ENCODE results near the gene RFNG. TPM values are rescaled to one million over a fixed set of nuclear protein-coding genes. Genes with fewer than 3 reads are reported as not detected.
"Not testable (repeated sequence)": the region's sequence is repeated elsewhere in the genome, so short reads cannot be mapped to it uniquely, and the experiment has no call there.

Gene RFNG
- total RNA-seq, 1 donor from 2014 or later: 13.6 TPM

- peak overlapping the region; percentile 33 for H3K4me3 Mint-ChIP-seq
- no peaks in the 10 kb centered on the region for H3K79me2 ChIP-seq (ENCODE audit: low read depth)
- no peak overlapping the region for H3K4me3 ChIP-seq
- H3K4me2 ChIP-seq: no peak overlapping the region
- H3K27ac Mint-ChIP-seq: peak overlapping the region; percentile 21
- peaks cover 8% of the 10 kb centered on the region for H3F3A ChIP-seq (ENCODE audit: low read depth)
- H3K27me3 ChIP-seq: no peaks in the 10 kb centered on the region
- peaks cover 9% of the 10 kb centered on the region for H3K9me3 Mint-ChIP-seq
- H3K36me3 ChIP-seq: no peaks in the 10 kb centered on the region
- no peaks in the 10 kb centered on the region for H3K9me3 ChIP-seq (ENCODE audit: low read depth)
- H3K9ac ChIP-seq: no peak overlapping the region
- peaks cover 5% of the 10 kb centered on the region for H3K36me3 Mint-ChIP-seq
- H3K27me3 Mint-ChIP-seq (ENCODE audit: insufficient read depth, low read depth): peaks cover 12% of the 10 kb centered on the region
- no peaks in the 10 kb centered on the region for H3K4me1 ChIP-seq
- H4K20me1 ChIP-seq (ENCODE audit: low read depth): no peaks in the 10 kb centered on the region
- H3K4me1 Mint-ChIP-seq: peaks cover 27% of the 10 kb centered on the region
- no peak overlapping the region for H3K27ac ChIP-seq
- DNase-seq (ENCODE audit: low spot score): no peak
- TF ChIP-seq EZH2 (IDR thresholded peaks at IDR 0.05) (no peak), CTCF (IDR thresholded peaks at IDR 0.05) (no peak), EZH2phosphoT487 (IDR thresholded peaks at IDR 0.05) (no peak)
- H2AFZ ChIP-seq (replicated peaks): no peak overlapping the region
Observed at GRCh38 chr17:82042649-82043048, 9.0 kb downstream of the RFNG start.

GRCh38 chr17:82041144-82041814 lies 10.3 kb downstream of the RFNG start:
- no peaks in the 10 kb centered on the region for H3K27me3 ChIP-seq
- H3K9me3 Mint-ChIP-seq: peaks cover 9% of the 10 kb centered on the region
- no peak overlapping the region for H2AFZ ChIP-seq (replicated peaks)
- peaks cover 5% of the 10 kb centered on the region for H4K20me1 ChIP-seq (ENCODE audit: low read depth)
- H3K79me2 ChIP-seq (ENCODE audit: low read depth): no peaks in the 10 kb centered on the region
- H3K9me3 ChIP-seq (ENCODE audit: low read depth): no peaks in the 10 kb centered on the region
- H3K27ac ChIP-seq: no peak overlapping the region
- H3K36me3 Mint-ChIP-seq: no peaks in the 10 kb centered on the region
- no peak overlapping the region for H3K27ac Mint-ChIP-seq
- no peak overlapping the region for H3K9ac ChIP-seq
- H3K36me3 ChIP-seq: no peaks in the 10 kb centered on the region
- H3K4me1 Mint-ChIP-seq: peaks cover 26% of the 10 kb centered on the region
- peaks cover 18% of the 10 kb centered on the region for H3F3A ChIP-seq (ENCODE audit: low read depth)
- no peak for TF ChIP-seq EZH2 (IDR thresholded peaks at IDR 0.05)
- H3K4me3 Mint-ChIP-seq: no peak overlapping the region
- H3K4me1 ChIP-seq: peaks cover 5% of the 10 kb centered on the region
- H3K4me2 ChIP-seq: no peak overlapping the region
- H3K4me3 ChIP-seq: no peak overlapping the region
- no peak for DNase-seq (ENCODE audit: low spot score)
- H3K27me3 Mint-ChIP-seq (ENCODE audit: insufficient read depth, low read depth): peaks cover 12% of the 10 kb centered on the region

GRCh38 chr17:82039695-82040299 lies 11.8 kb downstream of the RFNG start:
- peaks cover 22% of the 10 kb centered on the region for H3F3A ChIP-seq (ENCODE audit: low read depth)
- Mint-ChIP-seq H3K9me3 (peaks cover 9% of the 10 kb centered on the region), H3K4me1 (peaks cover 29% of the 10 kb centered on the region), H3K27me3 (ENCODE audit: insufficient read depth, low read depth) (peaks cover 12% of the 10 kb centered on the region), H3K36me3 (peaks cover 9% of the 10 kb centered on the region), H3K27ac (peak overlapping the region; percentile 61), H3K4me3 (no peak overlapping the region)
- no peaks in the 10 kb centered on the region for H3K27me3 ChIP-seq
- peaks cover 5% of the 10 kb centered on the region for H4K20me1 ChIP-seq (ENCODE audit: low read depth)
- no peaks in the 10 kb centered on the region for H3K36me3 ChIP-seq
- no peak overlapping the region for H3K9ac ChIP-seq
- TF ChIP-seq CTCF (IDR thresholded peaks at IDR 0.05) (no peak), EZH2phosphoT487 (IDR thresholded peaks at IDR 0.05) (no peak), EZH2 (IDR thresholded peaks at IDR 0.05) (no peak)
- H3K9me3 ChIP-seq (ENCODE audit: low read depth): no peaks in the 10 kb centered on the region
- no peak overlapping the region for H2AFZ ChIP-seq (replicated peaks)
- H3K4me2 ChIP-seq: no peak overlapping the region
- DNase-seq (ENCODE audit: low spot score): no peak
- H3K4me3 ChIP-seq: no peak overlapping the region
- no peak overlapping the region for H3K27ac ChIP-seq
- no peaks in the 10 kb centered on the region for H3K79me2 ChIP-seq (ENCODE audit: low read depth)
- peaks cover 7% of the 10 kb centered on the region for H3K4me1 ChIP-seq

- not testable (repeated sequence) for H3K9me3 ChIP-seq (ENCODE audit: low read depth); H3K9me3 Mint-ChIP-seq; H3K27ac Mint-ChIP-seq; DNase-seq (ENCODE audit: low spot score); H3K9ac ChIP-seq; H3K36me3 ChIP-seq; H3K4me1 ChIP-seq; H3K4me2 ChIP-seq; H3K27ac ChIP-seq; H3K27me3 ChIP-seq; H3K4me3 ChIP-seq; H3K79me2 ChIP-seq (ENCODE audit: low read depth); H2AFZ ChIP-seq (replicated peaks)
- peaks cover 27% of the 10 kb centered on the region for H3F3A ChIP-seq (ENCODE audit: low read depth)
- Mint-ChIP-seq H3K36me3 (peaks cover 11% of the 10 kb centered on the region), H3K27me3 (ENCODE audit: insufficient read depth, low read depth) (peaks cover 16% of the 10 kb centered on the region), H3K4me3 (peak overlapping the region; percentile 33), H3K4me1 (peaks cover 32% of the 10 kb centered on the region)
- H4K20me1 ChIP-seq (ENCODE audit: low read depth): peaks cover 13% of the 10 kb centered on the region
Observed at GRCh38 chr17:82038796-82039409, 12.7 kb downstream of the RFNG start.

Measured in neural progenitor cell (in vitro differentiated cells).